Natural killer cell (primary cell): ENCODE data around the gene METTL24. TPM values are rescaled to one million over a fixed set of nuclear protein-coding genes. Genes with fewer than 3 reads are reported as not detected.

ENCODE experiments used
- ATAC-seq, 3 donors: fragments of 150-1000 bp in 2 of 3; fragments of 200-7000 bp in 1 of 3; cut with Tn5 transposase; 1 replicate in 1 of 3; 2 replicates in 2 of 3; pipeline ENCODE4 v1.10.0; 2021; ENCODE audit warnings: mild to moderate bottlenecking in 2 of 3, moderate library complexity in 2 of 3
- DNase-seq, 2 donors: peaks; one replicate each; pipeline versions ENCODE4 v3.0.0 to v3.0.0-alpha.2; 2013 to 2021; ENCODE audit warnings: mixed read lengths in 1 of 2
- H3K27ac ChIP-seq: one replicate; pipeline ENCODE4 v1.5.1; 2013; ENCODE audit warnings: mild to moderate bottlenecking, low read length
- H3K27me3 ChIP-seq: one replicate; pipeline ENCODE4 v1.6.1; 2013; ENCODE audit warnings: low read length; ENCODE audit not compliant: control insufficient read depth, insufficient read depth
- H3K36me3 ChIP-seq: one replicate; pipeline ENCODE4 v1.6.1; 2013; ENCODE audit warnings: low read length; ENCODE audit not compliant: control insufficient read depth, insufficient read depth
- H3K4me1 ChIP-seq: one replicate; pipeline ENCODE4 v1.6.1; 2013; ENCODE audit warnings: low read length; ENCODE audit not compliant: control insufficient read depth, insufficient read depth
- H3K4me3 ChIP-seq: one replicate; pipeline ENCODE4 v1.5.1; 2013; ENCODE audit warnings: low read length
- H3K9me3 ChIP-seq: one replicate; pipeline ENCODE4 v1.6.1; 2013; ENCODE audit warnings: low read length; ENCODE audit not compliant: control insufficient read depth, insufficient read depth
- H3K27ac Mint-ChIP-seq, 2 donors: one replicate each; pipeline ENCODE4 v1.8.0; 2022; ENCODE audit warnings: mild to moderate bottlenecking in 2 of 2, mixed read lengths in 2 of 2, moderate library complexity in 1 of 2
- H3K27me3 Mint-ChIP-seq, 2 donors: one replicate each; pipeline ENCODE4 v1.8.0; 2022; ENCODE audit warnings: low read depth in 2 of 2, mixed read lengths in 2 of 2
- H3K36me3 Mint-ChIP-seq: one replicate; pipeline ENCODE4 v1.8.0; 2022; ENCODE audit warnings: mixed read lengths
- H3K4me1 Mint-ChIP-seq, 2 donors: one replicate each; pipeline ENCODE4 v1.8.0; 2022; ENCODE audit warnings: mixed read lengths in 2 of 2
- H3K4me3 Mint-ChIP-seq: one replicate; pipeline ENCODE4 v1.8.0; 2022; ENCODE audit warnings: mild to moderate bottlenecking, moderate library complexity, mixed read lengths
- H3K9me3 Mint-ChIP-seq, 2 donors: one replicate each; pipeline ENCODE4 v1.8.0; 2022; ENCODE audit warnings: mixed read lengths in 2 of 2
- CTCF ChIP-seq: fragments of 200-600 bp; IDR thresholded peaks from one replicate; pipeline ENCODE4 v1.8.0; 2022; ENCODE audit warnings: antibody characterized with exemption
- WGBS: methylation state at CpG from one replicate; pipeline ENCODE4 v1.1.7; 2013; ENCODE audit warnings: missing lambda C conversion rate; ENCODE audit not compliant: insufficient coverage; 5-methylcytosine and 5-hydroxymethylcytosine counted together
- intact Hi-C: fragments of 100-400 bp; cut with micrococcal nuclease; formaldehyde crosslinking; loops from one replicate; pipeline ENCODE4 v1.14.2; 2022
- total RNA-seq, 4 donors: library from RNA; stranded (reverse); fragments of 120-200 nt in 1 of 4; gene quantifications; one replicate each; pipeline versions ENCODE4 v1.2.3 to v1.2.4, GENCODE V29; 2013 to 2022

The METTL24 gene
- total RNA-seq, 3 donors from 2014 or later (not counting 1 experiment from before 2014, with no cell fraction given): 0.24 to 1.00 TPM; not detected in 1

DNA sequence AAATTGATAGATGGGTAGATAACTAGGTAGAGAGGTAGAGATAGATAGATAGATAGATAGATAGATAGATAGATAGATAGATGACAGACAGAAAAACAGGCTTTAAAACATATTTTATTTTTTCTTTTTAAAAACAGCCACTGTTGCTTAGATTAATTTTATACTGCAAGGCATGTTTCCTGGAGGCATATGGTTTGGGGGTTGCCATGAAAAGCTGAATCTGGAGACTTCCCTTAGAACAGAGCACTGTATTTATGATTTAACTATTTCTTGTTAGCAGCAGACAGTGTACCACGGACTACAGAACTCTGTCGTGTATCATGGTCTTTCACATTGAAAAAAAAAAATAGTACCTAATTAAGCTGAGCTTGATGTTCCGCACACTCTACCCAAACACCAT, 38.8 kb downstream of the METTL24 start:
- 96% methylated on average over 3 of the region's 3 CpGs for WGBS
- intact Hi-C loops: no loop called here
- H3K27ac Mint-ChIP-seq: no peak overlapping the region

GRCh38 chr6:110318971-110319370, 39.2 kb downstream of the METTL24 start:
- Histone ChIP-seq H3K4me1 (no peaks in the 10 kb centered on the region), H3K9me3 (no peaks in the 10 kb centered on the region), H3K4me3 (no peak overlapping the region), H3K27ac (no peak overlapping the region), H3K36me3 (no peaks in the 10 kb centered on the region), H3K27me3 (no peaks in the 10 kb centered on the region)
- Mint-ChIP-seq H3K4me3 (no peak overlapping the region), H3K27ac (no peak overlapping the region), H3K4me1 (peaks cover 0 to 3% of the 10 kb centered on the region in 2 donors), H3K36me3 (no peaks in the 10 kb centered on the region), H3K27me3 (peaks cover 0 to 3% of the 10 kb centered on the region in 2 donors), H3K9me3 (no peaks in the 10 kb centered on the region)
- intact Hi-C loops: no loop called here
- no peak for ATAC-seq
- no peak for DNase-seq
- TF ChIP-seq CTCF: no peak
- no CpG with 5 or more reads among the region's 3 CpGs for WGBS

More for the DNA sequence above, 38.8 kb downstream of the METTL24 start:
- Mint-ChIP-seq H3K4me3 (no peak overlapping the region), H3K27me3 (peaks cover 0 to 3% of the 10 kb centered on the region in 2 donors), H3K9me3 (no peaks in the 10 kb centered on the region), H3K36me3 (no peaks in the 10 kb centered on the region), H3K4me1 (peaks cover 0 to 3% of the 10 kb centered on the region in 2 donors)
- no peak overlapping the region for H3K27ac ChIP-seq
- no peaks in the 10 kb centered on the region for H3K4me1 ChIP-seq
- ATAC-seq: no peak
- H3K4me3 ChIP-seq: no peak overlapping the region
- no peak for DNase-seq
- no peaks in the 10 kb centered on the region for H3K27me3 ChIP-seq
- no peaks in the 10 kb centered on the region for H3K36me3 ChIP-seq
- no peak for TF ChIP-seq CTCF
- no peaks in the 10 kb centered on the region for H3K9me3 ChIP-seq

GRCh38 chr6:110317646-110318045, 40.5 kb downstream of the METTL24 start:
- DNase-seq: no peak
- Histone ChIP-seq H3K27ac (no peak overlapping the region), H3K9me3 (no peaks in the 10 kb centered on the region), H3K36me3 (no peaks in the 10 kb centered on the region), H3K27me3 (no peaks in the 10 kb centered on the region), H3K4me3 (no peak overlapping the region), H3K4me1 (no peaks in the 10 kb centered on the region)
- no peak for TF ChIP-seq CTCF
- intact Hi-C loops: no loop called here
- ATAC-seq: no peak
- no peak overlapping the region for H3K4me3 Mint-ChIP-seq
- peaks cover 0 to 3% of the 10 kb centered on the region in 2 donors for H3K27me3 Mint-ChIP-seq
- no peaks in the 10 kb centered on the region for H3K9me3 Mint-ChIP-seq
- WGBS: 95% methylated on average over 2 of the region's 3 CpGs
- no peaks in the 10 kb centered on the region for H3K36me3 Mint-ChIP-seq
- H3K4me1 Mint-ChIP-seq: peaks cover 0 to 2% of the 10 kb centered on the region in 2 donors
- H3K27ac Mint-ChIP-seq: no peak overlapping the region

DNA sequence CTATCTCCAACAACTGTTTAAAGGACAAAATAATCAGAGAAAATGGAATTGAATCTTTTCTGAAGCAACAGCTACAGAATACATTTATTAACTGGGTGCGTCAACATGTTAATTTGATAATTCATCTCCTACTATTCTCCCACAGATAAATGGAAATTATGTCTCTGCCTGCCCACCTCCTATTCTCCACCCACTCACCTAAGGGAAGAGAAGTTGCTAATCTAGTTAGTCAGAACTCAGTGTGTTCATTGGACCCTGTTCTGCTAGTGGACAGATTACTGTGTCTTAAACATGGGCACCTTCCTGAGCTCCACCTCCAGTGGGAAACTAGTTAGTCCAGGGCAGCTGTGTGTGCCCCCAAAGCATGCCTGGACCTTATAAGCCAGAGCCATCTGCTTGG, 41.0 kb downstream of the METTL24 start:
- no peak for DNase-seq
- H3K27me3 Mint-ChIP-seq: peaks cover 0 to 3% of the 10 kb centered on the region in 2 donors
- 93% methylated on average over 1 of the region's 1 CpG for WGBS
- H3K36me3 Mint-ChIP-seq: no peaks in the 10 kb centered on the region
- Histone ChIP-seq H3K4me3 (no peak overlapping the region), H3K27me3 (no peaks in the 10 kb centered on the region), H3K9me3 (no peaks in the 10 kb centered on the region), H3K27ac (no peak overlapping the region), H3K4me1 (no peaks in the 10 kb centered on the region), H3K36me3 (no peaks in the 10 kb centered on the region)
- H3K4me1 Mint-ChIP-seq: peaks cover 0 to 6% of the 10 kb centered on the region in 2 donors
- H3K4me3 Mint-ChIP-seq: no peak overlapping the region
- no peaks in the 10 kb centered on the region for H3K9me3 Mint-ChIP-seq
- H3K27ac Mint-ChIP-seq: no peak overlapping the region
- no peak for TF ChIP-seq CTCF
- intact Hi-C loops: no loop called here
- no peak for ATAC-seq
